Suprapubic skin (tissue), 3 donors: ENCODE measurements around the gene CXCL8.

Source experiments
- POLR2A ChIP-seq, 2 donors: fragments of 450-650 bp; IDR thresholded peaks; one replicate each; pipeline ENCODE4 v1.6.1; 2017; ENCODE audit warnings: antibody characterized with exemption in 2 of 2, mild to moderate bottlenecking in 2 of 2, moderate library complexity in 2 of 2
- TF ChIP-seq, protein P1 (sequence below), 2 donors: fragments of 200-600 bp in 1 of 2; fragments of 450-650 bp in 1 of 2; sonication (generic) in 1 of 2; IDR thresholded peaks; one replicate each; pipeline ENCODE4 v1.5.1; 2016 to 2019; ENCODE audit warnings: antibody characterized with exemption in 2 of 2, mild to moderate bottlenecking in 1 of 2, moderate library complexity in 1 of 2

DNA sequence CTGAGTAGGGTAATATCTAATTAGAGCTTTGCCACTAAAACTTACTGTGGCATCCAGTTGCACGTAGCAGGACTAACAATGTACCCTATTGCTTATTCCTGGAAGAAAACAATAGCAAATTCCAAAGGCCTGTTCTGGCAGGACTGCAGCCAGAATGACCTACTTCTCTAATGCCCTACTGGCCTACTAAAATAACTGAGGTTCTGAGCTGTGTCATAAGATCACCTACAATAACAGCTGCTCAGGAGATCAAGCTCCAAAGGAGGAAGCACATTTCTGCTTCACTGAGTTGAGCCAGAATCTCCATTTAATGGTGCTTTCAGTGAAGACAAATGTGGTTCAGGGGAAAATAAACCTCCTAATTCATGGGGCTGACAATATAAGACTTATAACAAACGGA, 42.2 kb upstream of the CXCL8 start:
- TF ChIP-seq, protein P1, sequence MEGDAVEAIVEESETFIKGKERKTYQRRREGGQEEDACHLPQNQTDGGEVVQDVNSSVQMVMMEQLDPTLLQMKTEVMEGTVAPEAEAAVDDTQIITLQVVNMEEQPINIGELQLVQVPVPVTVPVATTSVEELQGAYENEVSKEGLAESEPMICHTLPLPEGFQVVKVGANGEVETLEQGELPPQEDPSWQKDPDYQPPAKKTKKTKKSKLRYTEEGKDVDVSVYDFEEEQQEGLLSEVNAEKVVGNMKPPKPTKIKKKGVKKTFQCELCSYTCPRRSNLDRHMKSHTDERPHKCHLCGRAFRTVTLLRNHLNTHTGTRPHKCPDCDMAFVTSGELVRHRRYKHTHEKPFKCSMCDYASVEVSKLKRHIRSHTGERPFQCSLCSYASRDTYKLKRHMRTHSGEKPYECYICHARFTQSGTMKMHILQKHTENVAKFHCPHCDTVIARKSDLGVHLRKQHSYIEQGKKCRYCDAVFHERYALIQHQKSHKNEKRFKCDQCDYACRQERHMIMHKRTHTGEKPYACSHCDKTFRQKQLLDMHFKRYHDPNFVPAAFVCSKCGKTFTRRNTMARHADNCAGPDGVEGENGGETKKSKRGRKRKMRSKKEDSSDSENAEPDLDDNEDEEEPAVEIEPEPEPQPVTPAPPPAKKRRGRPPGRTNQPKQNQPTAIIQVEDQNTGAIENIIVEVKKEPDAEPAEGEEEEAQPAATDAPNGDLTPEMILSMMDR (IDR thresholded peaks at IDR 0.05) = no peak
- TF ChIP-seq POLR2A (IDR thresholded peaks at IDR 0.05) = no peak
